Retinal pigment epithelial cell (primary cell): ENCODE measurements around the gene IL31RA.

Source experiments
- DNase-seq: peaks from one replicate; pipeline ENCODE4 v3.0.0-alpha.2; 2010; ENCODE audit warnings: low read depth
- H3K4me3 ChIP-seq: 2 replicates; pipeline ENCODE4 v1.5.1; 2011; ENCODE audit warnings: mild to moderate bottlenecking, low read length, control low read depth, moderate library complexity
- CTCF ChIP-seq: conservative IDR thresholded peaks from 2 replicates; pipeline ENCODE4 v1.5.1; 2011; ENCODE audit warnings: low read depth, low read length, control low read depth, inconsistent platforms

IL31RA gene

GRCh38 chr5:55892479-55892878 lies 41.3 kb downstream of the IL31RA start:
- H3K4me3 ChIP-seq = no peak overlapping the region
- TF ChIP-seq CTCF = no peak
- no peak for DNase-seq

GRCh38 chr5:55894135-55894534 lies 43.0 kb downstream of the IL31RA start:
- H3K4me3 ChIP-seq = no peak overlapping the region
- DNase-seq = no peak

GRCh38 chr5:55895346-55895745 lies 44.2 kb downstream of the IL31RA start:
- no peak for TF ChIP-seq CTCF
- DNase-seq = no peak
- no peak overlapping the region for H3K4me3 ChIP-seq

More at GRCh38 chr5:55894135-55894534, 43.0 kb downstream of the IL31RA start:
- no peak for TF ChIP-seq CTCF

- no peak for TF ChIP-seq CTCF
- DNase-seq = no peak
- no peak overlapping the region for H3K4me3 ChIP-seq
Observed at GRCh38 chr5:55896238-55896637, 45.1 kb downstream of the IL31RA start.

- no peak for DNase-seq
- no peak overlapping the region for H3K4me3 ChIP-seq
- no peak for TF ChIP-seq CTCF
Observed at GRCh38 chr5:55896663-55897062, 45.5 kb downstream of the IL31RA start.

- TF ChIP-seq CTCF = no peak
- no peak for DNase-seq
- no peak overlapping the region for H3K4me3 ChIP-seq
Observed at GRCh38 chr5:55897206-55897894, 46.2 kb downstream of the IL31RA start.

- no peak for TF ChIP-seq CTCF
- no peak overlapping the region for H3K4me3 ChIP-seq
- DNase-seq = no peak
Observed at GRCh38 chr5:55897905-55898304, 46.7 kb downstream of the IL31RA start.
